GM12865 (cell line): ENCODE measurements around the gene PILRA.

ENCODE experiments used
- DNase-seq: peaks from one replicate; pipeline ENCODE4 v3.0.0; 2010; ENCODE audit warnings: low read depth
- H3K4me3 ChIP-seq: 2 replicates; pipeline ENCODE4 v1.5.1; 2011; ENCODE audit warnings: mild to moderate bottlenecking, low read depth, low read length, control low read depth
- TF ChIP-seq, protein P1 (sequence below): IDR thresholded peaks from 2 replicates; pipeline ENCODE4 v1.5.1; 2011; ENCODE audit warnings: low read length, control low read depth, low read depth, inconsistent platforms; ENCODE audit not compliant: insufficient read depth; ENCODE audit errors: missing control alignments

Gene PILRA

GRCh38 chr7:100394077-100394476 lies 20.8 kb downstream of the PILRA start:
- H3K4me3 ChIP-seq = no peak overlapping the region
- TF ChIP-seq, protein P1, sequence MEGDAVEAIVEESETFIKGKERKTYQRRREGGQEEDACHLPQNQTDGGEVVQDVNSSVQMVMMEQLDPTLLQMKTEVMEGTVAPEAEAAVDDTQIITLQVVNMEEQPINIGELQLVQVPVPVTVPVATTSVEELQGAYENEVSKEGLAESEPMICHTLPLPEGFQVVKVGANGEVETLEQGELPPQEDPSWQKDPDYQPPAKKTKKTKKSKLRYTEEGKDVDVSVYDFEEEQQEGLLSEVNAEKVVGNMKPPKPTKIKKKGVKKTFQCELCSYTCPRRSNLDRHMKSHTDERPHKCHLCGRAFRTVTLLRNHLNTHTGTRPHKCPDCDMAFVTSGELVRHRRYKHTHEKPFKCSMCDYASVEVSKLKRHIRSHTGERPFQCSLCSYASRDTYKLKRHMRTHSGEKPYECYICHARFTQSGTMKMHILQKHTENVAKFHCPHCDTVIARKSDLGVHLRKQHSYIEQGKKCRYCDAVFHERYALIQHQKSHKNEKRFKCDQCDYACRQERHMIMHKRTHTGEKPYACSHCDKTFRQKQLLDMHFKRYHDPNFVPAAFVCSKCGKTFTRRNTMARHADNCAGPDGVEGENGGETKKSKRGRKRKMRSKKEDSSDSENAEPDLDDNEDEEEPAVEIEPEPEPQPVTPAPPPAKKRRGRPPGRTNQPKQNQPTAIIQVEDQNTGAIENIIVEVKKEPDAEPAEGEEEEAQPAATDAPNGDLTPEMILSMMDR = no peak
- no peak for DNase-seq

GRCh38 chr7:100396421-100396982 lies 23.2 kb downstream of the PILRA start:
- peak; percentile 92 for DNase-seq
- TF ChIP-seq, protein P1 = no peak
- H3K4me3 ChIP-seq = no peak overlapping the region

GRCh38 chr7:100397315-100398081 lies 24.2 kb downstream of the PILRA start:
- TF ChIP-seq, protein P1 = no peak
- no peak for DNase-seq
- no peak overlapping the region for H3K4me3 ChIP-seq

DNA sequence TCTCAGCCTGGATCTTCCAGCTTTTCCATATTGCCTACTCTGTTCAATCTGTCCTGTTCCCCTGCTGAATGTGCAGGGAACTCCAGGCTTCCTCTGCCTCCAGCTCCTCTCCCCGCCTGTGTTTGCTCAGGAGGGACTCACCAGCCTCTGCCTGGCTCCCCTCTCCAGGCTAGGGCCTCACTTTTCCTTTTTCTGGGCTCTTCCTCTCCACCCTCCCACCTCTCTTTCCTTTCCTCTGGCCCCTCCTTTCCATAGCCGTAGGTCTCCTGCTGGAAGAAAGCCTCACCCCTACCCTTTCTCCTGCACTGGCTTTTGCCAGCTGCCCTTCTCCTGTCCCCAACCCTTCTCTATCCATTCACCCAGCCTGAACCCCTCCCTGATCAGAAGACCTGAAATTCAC lies 25.0 kb downstream of the PILRA start:
- TF ChIP-seq, protein P1 = no peak
- DNase-seq = no peak
- no peak overlapping the region for H3K4me3 ChIP-seq

- TF ChIP-seq, protein P1 = no peak
- H3K4me3 ChIP-seq = no peak overlapping the region
- DNase-seq = no peak
Observed at GRCh38 chr7:100400041-100400440, 26.8 kb downstream of the PILRA start.

- peak; percentile 48 for DNase-seq
- TF ChIP-seq, protein P1 = peak; percentile 3
- no peak overlapping the region for H3K4me3 ChIP-seq
Observed at GRCh38 chr7:100400656-100401055, 27.4 kb downstream of the PILRA start.
